HepG2 (cell line): Measurements from ENCODE around the gene SLFN12L.

Experiments used
- BCL6 ChIP-seq: IDR thresholded peaks from 2 replicates; pipeline ENCODE4 v1.6.1; 2016; ENCODE audit warnings: missing genetic modification reagents, missing compliant biosample characterization
- CEBPB ChIP-seq: IDR thresholded peaks from 2 replicates; pipeline ENCODE4 v1.6.1; 2011; ENCODE audit warnings: low read depth, low read length, improper control_type of control experiment, borderline replicate concordance
- CHD2 ChIP-seq: IDR thresholded peaks from 2 replicates; pipeline ENCODE4 v1.6.1; 2011; ENCODE audit warnings: low read depth, low read length, improper control_type of control experiment
- CTCF ChIP-seq: sonication (generic); formaldehyde crosslinking; IDR thresholded peaks from 2 replicates; pipeline ENCODE4 v1.5.0; 2020; ENCODE audit warnings: mild to moderate bottlenecking, missing genetic modification reagents, moderate library complexity
- DPF2 ChIP-seq: sonication (generic); formaldehyde crosslinking; IDR thresholded peaks from 2 replicates; pipeline ENCODE4 v1.4.0; 2020; ENCODE audit warnings: mild to moderate bottlenecking, low read depth, missing genetic modification reagents, borderline replicate concordance
- EHMT2 ChIP-seq: fragments of 200-600 bp; sonication (generic); IDR thresholded peaks from 2 replicates; pipeline ENCODE4 v1.7.0; 2017; ENCODE audit warnings: antibody characterized with exemption, low read depth, low read length, borderline replicate concordance
- FOXP1 ChIP-seq, 2 experiments: fragments of 450-650 bp in 1 of 2; IDR thresholded peaks; 2 replicates each; pipeline ENCODE4 v1.6.1; 2017 to 2018; ENCODE audit warnings: antibody characterized with exemption in 1 of 2
- HDAC2 ChIP-seq: sonication (generic); formaldehyde crosslinking; IDR thresholded peaks from 2 replicates; pipeline ENCODE4 v1.4.0; 2020; ENCODE audit warnings: missing genetic modification reagents
- SNAI1 ChIP-seq: sonication (generic); formaldehyde crosslinking; IDR thresholded peaks from 2 replicates; pipeline ENCODE4 v1.5.0; 2020; ENCODE audit warnings: mild to moderate bottlenecking, missing genetic modification reagents, borderline replicate concordance
- SP1 ChIP-seq, 2 experiments: fragments of 450-650 bp in 1 of 2; sonication (generic) in 1 of 2; formaldehyde crosslinking in 1 of 2; IDR thresholded peaks; 2 replicates each; pipeline versions ENCODE4 v1.4.0 to v1.6.1; 2016 to 2020; ENCODE audit warnings: missing genetic modification reagents in 1 of 2
- TAF1 ChIP-seq: sonication (generic); formaldehyde crosslinking; IDR thresholded peaks from 2 replicates; pipeline ENCODE4 v1.4.0; 2020; ENCODE audit warnings: missing genetic modification reagents
- ZBTB2 ChIP-seq: sonication (generic); formaldehyde crosslinking; IDR thresholded peaks from 2 replicates; pipeline ENCODE4 v1.8.0; 2022; ENCODE audit warnings: low read depth, missing genetic modification reagents
- ZNF564 ChIP-seq: sonication (generic); formaldehyde crosslinking; IDR thresholded peaks from 2 replicates; pipeline ENCODE4 v1.8.1; 2023; ENCODE audit warnings: mild to moderate bottlenecking, missing genetic modification reagents
- ZUFSP ChIP-seq: sonication (generic); formaldehyde crosslinking; IDR thresholded peaks from 2 replicates; pipeline ENCODE4 v1.9.0; 2021; ENCODE audit warnings: missing genetic modification reagents, mild to moderate bottlenecking, borderline replicate concordance

- no peak for TF ChIP-seq ZBTB2 (CRISPR knock-in tag)
- no peak for TF ChIP-seq BCL6 (CRISPR knock-in tag)
- no peak for TF ChIP-seq CEBPB
- TF ChIP-seq CTCF (CRISPR knock-in tag): no peak
- no peak for TF ChIP-seq SNAI1 (CRISPR knock-in tag)
- no peak for TF ChIP-seq ZNF564 (CRISPR knock-in tag)
- no peak for TF ChIP-seq CHD2
- TF ChIP-seq EHMT2: no peak
- no peak for TF ChIP-seq ZUFSP (CRISPR knock-in tag)
- no peak for TF ChIP-seq TAF1
- no peak for TF ChIP-seq SP1 (IDR thresholded peaks at IDR 0.05)
- no peak for TF ChIP-seq SP1 (CRISPR knock-in tag; IDR thresholded peaks at IDR 0.05)
- no peak for TF ChIP-seq FOXP1 (IDR thresholded peaks at IDR 0.05)
- no peak for TF ChIP-seq FOXP1 (CRISPR knock-in tag; IDR thresholded peaks at IDR 0.05)
- TF ChIP-seq HDAC2 (CRISPR knock-in tag): no peak
- no peak for TF ChIP-seq DPF2
Observed at GRCh38 chr17:35548208-35548810, 10.8 kb upstream of the SLFN12L start.
